ENCODE data around the gene PDXP. TPM values are rescaled to one million over a fixed set of nuclear protein-coding genes. Genes with fewer than 3 reads are reported as not detected.

PDXP gene
- total and polyA plus RNA-seq, 8 donors, result 3.6 to 16.3 (median 5.4) TPM

GRCh38 chr22:37675930-37676735 lies 17.6 kb downstream of the PDXP start:
- peaks cover 0 to 29% (median 14%) of the 10 kb centered on the region in 3 donors for H3K4me1 ChIP-seq
- intact Hi-C loops (cut with DNase I), result no loop called here
- peak overlapping the region; percentile 3 to 87 (median 64) for H3K27ac ChIP-seq
- WGBS, 2 donors, result 22 to 27% methylated on average over 16 of the region's 17 CpGs
- TF ChIP-seq, protein P1, sequence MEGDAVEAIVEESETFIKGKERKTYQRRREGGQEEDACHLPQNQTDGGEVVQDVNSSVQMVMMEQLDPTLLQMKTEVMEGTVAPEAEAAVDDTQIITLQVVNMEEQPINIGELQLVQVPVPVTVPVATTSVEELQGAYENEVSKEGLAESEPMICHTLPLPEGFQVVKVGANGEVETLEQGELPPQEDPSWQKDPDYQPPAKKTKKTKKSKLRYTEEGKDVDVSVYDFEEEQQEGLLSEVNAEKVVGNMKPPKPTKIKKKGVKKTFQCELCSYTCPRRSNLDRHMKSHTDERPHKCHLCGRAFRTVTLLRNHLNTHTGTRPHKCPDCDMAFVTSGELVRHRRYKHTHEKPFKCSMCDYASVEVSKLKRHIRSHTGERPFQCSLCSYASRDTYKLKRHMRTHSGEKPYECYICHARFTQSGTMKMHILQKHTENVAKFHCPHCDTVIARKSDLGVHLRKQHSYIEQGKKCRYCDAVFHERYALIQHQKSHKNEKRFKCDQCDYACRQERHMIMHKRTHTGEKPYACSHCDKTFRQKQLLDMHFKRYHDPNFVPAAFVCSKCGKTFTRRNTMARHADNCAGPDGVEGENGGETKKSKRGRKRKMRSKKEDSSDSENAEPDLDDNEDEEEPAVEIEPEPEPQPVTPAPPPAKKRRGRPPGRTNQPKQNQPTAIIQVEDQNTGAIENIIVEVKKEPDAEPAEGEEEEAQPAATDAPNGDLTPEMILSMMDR (IDR thresholded peaks at IDR 0.05), result no peak
- no peak for FAIRE-seq
- ATAC-seq, result peak; percentile 13 to 24 (median 16)
- H3K4me3 ChIP-seq, result peak overlapping the region; percentile 36 to 63 (median 48)
- no peaks in the 10 kb centered on the region for H3K27me3 ChIP-seq
- no peaks in the 10 kb centered on the region for H3K36me3 ChIP-seq
- DNase-seq, result peak in 4 of 6 donors; percentile 45 to 57 (median 52)
- no peaks in the 10 kb centered on the region for H3K9me3 ChIP-seq

GRCh38 chr22:37676736-37677492 lies 18.4 kb downstream of the PDXP start:
- TF ChIP-seq, protein P1 (IDR thresholded peaks at IDR 0.05), result no peak
- Histone ChIP-seq H3K9me3 (no peaks in the 10 kb centered on the region), H3K27ac (peak overlapping the region; percentile 18 to 87 (median 64)), H3K4me3 (peak overlapping the region; percentile 36 to 63 (median 48)), H3K27me3 (no peaks in the 10 kb centered on the region), H3K36me3 (no peaks in the 10 kb centered on the region), H3K4me1 (peaks cover 0 to 29% (median 14%) of the 10 kb centered on the region in 3 donors)
- peak; percentile 83 to 87 (median 86) for DNase-seq
- intact Hi-C loops (cut with DNase I), result no loop called here
- 3 to 4% methylated on average over 39 to 42 of the region's 42 CpGs for WGBS, 2 donors
- no peak for FAIRE-seq
- ATAC-seq, result peak; percentile 73 to 81 (median 78)

DNA sequence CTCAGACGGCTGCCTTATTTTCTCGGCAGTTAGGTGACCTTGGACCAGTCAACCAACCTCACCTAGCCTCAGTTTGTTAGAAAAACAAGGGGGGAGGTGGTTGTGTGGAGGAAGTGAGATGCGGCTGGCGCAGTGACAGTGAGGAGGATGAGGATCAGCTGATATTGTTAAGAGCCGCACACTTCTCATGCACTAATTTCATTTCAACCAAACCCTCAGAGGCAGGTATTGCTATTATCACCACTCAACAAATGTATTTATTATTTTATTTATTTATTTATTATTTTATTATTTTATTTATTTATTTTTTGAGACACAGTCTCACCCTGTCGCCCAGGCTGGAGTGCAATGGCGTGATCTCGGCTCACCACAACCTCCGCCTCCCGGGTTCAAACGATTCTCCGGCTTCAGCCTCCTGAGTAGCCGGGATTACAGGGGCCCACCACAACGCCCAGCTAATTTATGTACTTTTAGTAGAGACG lies 19.0 kb downstream of the PDXP start:
- Histone ChIP-seq H3K27me3 (no peaks in the 10 kb centered on the region), H3K4me3 (peak overlapping the region; percentile 36 to 63 (median 48)), H3K27ac (peak overlapping the region in 2 of 4 donors; percentile 29 to 87), H3K4me1 (peaks cover 0 to 29% (median 14%) of the 10 kb centered on the region in 3 donors), H3K36me3 (no peaks in the 10 kb centered on the region), H3K9me3 (no peaks in the 10 kb centered on the region)
- DNase-seq (no peak), FAIRE-seq (no peak), ATAC-seq (no peak)
- TF ChIP-seq, protein P1 (IDR thresholded peaks at IDR 0.05), result no peak
- intact Hi-C loops (cut with DNase I), result no loop called here
- WGBS, 2 donors, result 47 to 48% methylated on average over 15 of the region's 15 CpGs

- intact Hi-C loops (cut with DNase I), result no loop called here
- Histone ChIP-seq H3K4me3 (no peak overlapping the region), H3K9me3 (no peaks in the 10 kb centered on the region), H3K27ac (no peak overlapping the region), H3K4me1 (peaks cover 0 to 29% (median 14%) of the 10 kb centered on the region in 3 donors), H3K27me3 (no peaks in the 10 kb centered on the region), H3K36me3 (no peaks in the 10 kb centered on the region)
- DNase-seq, result peak in 1 of 6 donors; percentile 33
- TF ChIP-seq, protein P1 (IDR thresholded peaks at IDR 0.05), result no peak
- ATAC-seq, result no peak
- 67 to 68% methylated on average over 18 of the region's 18 CpGs for WGBS, 2 donors
- no peak for FAIRE-seq
Measured at GRCh38 chr22:37678372-37678771, 19.8 kb downstream of the PDXP start.

Measured in pancreas (tissue), 10 donors.